SK-N-SH (cell line): ENCODE measurements around the gene SKI. TPM values are rescaled to one million over a fixed set of nuclear protein-coding genes. Genes with fewer than 3 reads are reported as not detected.
"Not testable (repeated sequence)": the region's sequence is repeated elsewhere in the genome, so short reads cannot be mapped to it uniquely, and the experiment has no call there.

Experiments
- CTCF ChIA-PET: fragments of 300-600, 350-600 bp; formaldehyde crosslinking; extraction: SDS; loops from one replicate; lab custom pipeline; 2021; lab: Yijun Ruan, JAX
- POLR2A ChIA-PET: fragments of 350-600 bp; sonication (Branson Sonifier 250); formaldehyde crosslinking; extraction: SDS; loops from one replicate; lab custom pipeline; 2020; ENCODE audit warnings: antibody characterized with exemption, inconsistent platforms; lab: Yijun Ruan, JAX
- DNase-seq: peaks from one replicate; pipeline ENCODE4 v3.0.0; 2012
- H2AFZ ChIP-seq: fragments of 200-600 bp; sonication (generic); 2 replicates; pipeline ENCODE4 v1.8.1; 2016; ENCODE audit warnings: antibody characterized with exemption, mild to moderate bottlenecking, low read depth
- H3F3A ChIP-seq: fragments of 200-600 bp; sonication (generic); replicated peaks from 2 replicates; pipeline ENCODE3; 2016; ENCODE audit warnings: antibody characterized with exemption, mild to moderate bottlenecking; ENCODE audit not compliant: insufficient read depth
- H3K27ac ChIP-seq, 2 experiments: fragments of 200-500 bp in 1 of 2; fragments of 200-600 bp in 1 of 2; sonication (Bioruptor generic) in 1 of 2; sonication (generic), shearing (Covaris generic) in 1 of 2; 2 replicates each; pipeline versions ENCODE4 v1.5.1 to v1.6.1; 2014 to 2016; ENCODE audit warnings: low read depth in 2 of 2, inconsistent platforms in 1 of 2, low read length in 1 of 2, mild to moderate bottlenecking in 1 of 2, mixed read lengths in 1 of 2
- H3K27me3 ChIP-seq: fragments of 200-600 bp; sonication (generic), shearing (Covaris generic); 2 replicates; pipeline ENCODE4 v1.6.1; 2016; ENCODE audit warnings: mixed run types; ENCODE audit not compliant: insufficient read depth
- H3K36me3 ChIP-seq, 2 experiments: fragments of 200-500 bp in 1 of 2; fragments of 200-600 bp in 1 of 2; sonication (Bioruptor generic) in 1 of 2; sonication (generic) in 1 of 2; replicated peaks in 1 of 2; 2 replicates each; pipeline versions ENCODE3 to v1.5.1; 2014 to 2016; ENCODE audit warnings: low read length in 1 of 2, mild to moderate bottlenecking in 1 of 2; ENCODE audit not compliant: insufficient read depth in 2 of 2, control insufficient read depth in 1 of 2
- H3K4me1 ChIP-seq, 2 experiments: fragments of 200-500 bp in 1 of 2; fragments of 200-600 bp in 1 of 2; sonication (Bioruptor generic) in 1 of 2; sonication (generic), shearing (Covaris generic) in 1 of 2; 2 replicates each; pipeline versions ENCODE4 v1.5.1 to v1.6.1; 2014 to 2016; ENCODE audit warnings: low read depth in 1 of 2, low read length in 1 of 2, mixed run types in 1 of 2; ENCODE audit not compliant: insufficient read depth in 2 of 2, control insufficient read depth in 1 of 2
- H3K4me2 ChIP-seq: fragments of 200-600 bp; sonication (generic), shearing (Covaris generic); 2 replicates; pipeline ENCODE4 v1.6.1; 2017; ENCODE audit warnings: mixed run types
- H3K4me3 ChIP-seq, 2 experiments: fragments of 200-500 bp in 1 of 2; fragments of 200-600 bp in 1 of 2; sonication (Bioruptor generic) in 1 of 2; sonication (generic), shearing (Covaris generic) in 1 of 2; 2 replicates each; pipeline versions ENCODE4 v1.5.1 to v1.8.1; 2014 to 2016; ENCODE audit warnings: low read depth in 2 of 2, inconsistent platforms in 1 of 2, low read length in 1 of 2, mild to moderate bottlenecking in 1 of 2, mixed read lengths in 1 of 2, moderate library complexity in 1 of 2
- H3K79me2 ChIP-seq: fragments of 200-600 bp; sonication (generic); 2 replicates; pipeline ENCODE4 v1.8.1; 2017; ENCODE audit warnings: mild to moderate bottlenecking; ENCODE audit not compliant: insufficient read depth
- H3K9ac ChIP-seq: fragments of 200-600 bp; sonication (generic); 2 replicates; pipeline ENCODE4 v1.6.1; 2017; ENCODE audit warnings: mixed run types
- H3K9me2 ChIP-seq: fragments of 200-600 bp; sonication (generic); 2 replicates; pipeline ENCODE4 v1.6.1; 2017; ENCODE audit warnings: mixed run types
- H3K9me3 ChIP-seq: fragments of 200-600 bp; sonication (generic); 2 replicates; pipeline ENCODE4 v1.6.1; 2017; ENCODE audit warnings: mixed run types, mild to moderate bottlenecking, moderate library complexity
- H4K20me1 ChIP-seq: fragments of 200-600 bp; sonication (generic); 2 replicates; pipeline ENCODE4 v1.6.1; 2017; ENCODE audit warnings: mild to moderate bottlenecking, mixed run types; ENCODE audit not compliant: insufficient read depth
- FOXM1 ChIP-seq: IDR thresholded peaks from 2 replicates; pipeline ENCODE4 v1.4.0; 2012; ENCODE audit warnings: low read depth, mild to moderate bottlenecking
- GABPA ChIP-seq: IDR thresholded peaks from 2 replicates; pipeline ENCODE4 v1.4.0; 2012; ENCODE audit warnings: low read depth, mild to moderate bottlenecking
- MEF2A ChIP-seq: IDR thresholded peaks from 2 replicates; pipeline ENCODE4 v1.4.0; 2012; ENCODE audit warnings: low read depth, borderline replicate concordance
- NFIC ChIP-seq: IDR thresholded peaks from 2 replicates; pipeline ENCODE4 v1.4.0; 2012; ENCODE audit warnings: borderline replicate concordance
- NRF1 ChIP-seq: IDR thresholded peaks from 2 replicates; pipeline ENCODE4 v1.6.1; 2012; ENCODE audit warnings: low read depth, mild to moderate bottlenecking, low read length
- RAD21 ChIP-seq: IDR thresholded peaks from 2 replicates; pipeline ENCODE4 v1.6.1; 2012; ENCODE audit warnings: mild to moderate bottlenecking, low read length
- RXRA ChIP-seq: IDR thresholded peaks from 2 replicates; pipeline ENCODE4 v1.4.0; 2012; ENCODE audit warnings: low read depth, mild to moderate bottlenecking, borderline replicate concordance
- TAF1 ChIP-seq: IDR thresholded peaks from 2 replicates; pipeline ENCODE4 v1.6.1; 2012; ENCODE audit warnings: low read depth, mild to moderate bottlenecking, low read length, moderate library complexity, borderline replicate concordance
- TCF12 ChIP-seq: IDR thresholded peaks from 2 replicates; pipeline ENCODE4 v1.4.0; 2012
- TEAD4 ChIP-seq: IDR thresholded peaks from 2 replicates; pipeline ENCODE4 v1.4.0; 2012; ENCODE audit warnings: mild to moderate bottlenecking, borderline replicate concordance; ENCODE audit not compliant: insufficient read depth
- USF1 ChIP-seq: IDR thresholded peaks from 2 replicates; pipeline ENCODE4 v1.4.0; 2012; ENCODE audit warnings: low read depth, borderline replicate concordance
- YY1 ChIP-seq: IDR thresholded peaks from 2 replicates; pipeline ENCODE4 v1.4.0; 2012; ENCODE audit warnings: low read depth, mild to moderate bottlenecking
- WGBS: methylation state at CpG from one replicate; pipeline ENCODE4 v1.1.6; 2017; ENCODE audit warnings: low lambda C conversion rate; 5-methylcytosine and 5-hydroxymethylcytosine counted together
- polyA plus RNA-seq, 3 experiments: library from polyadenylated mRNA; depleted of rRNA; stranded (reverse); fragments of >200 nt; gene quantifications; 2 replicates each; pipeline ENCODE4 v1.2.3, GENCODE V29; 2012
- TF ChIP-seq, protein P1 (sequence below): fragments of 200-600 bp; sonication (generic); IDR thresholded peaks from 2 replicates; pipeline ENCODE4 v1.6.1; 2017; ENCODE audit warnings: antibody characterized with exemption, mild to moderate bottlenecking, moderate library complexity
- TF ChIP-seq, protein P2 (sequence below): IDR thresholded peaks from 2 replicates; pipeline ENCODE4 v1.4.0; 2012; ENCODE audit warnings: low read depth
- TF ChIP-seq, protein P3 (sequence below): IDR thresholded peaks from 2 replicates; pipeline ENCODE4; 2012

The SKI gene
- polyA plus RNA-seq, 1 of the 3 experiments (the other 2 are of a cell fraction), result 7.2 TPM

- WGBS, result 89% methylated on average over 4 of the region's 4 CpGs
- H3K9me2 ChIP-seq, result no peaks in the 10 kb centered on the region
- peaks cover 0 to 5% of the 10 kb centered on the region in 2 experiments; a peak in 1 of 4 replicates for H3K4me1 ChIP-seq
- H3K79me2 ChIP-seq, result peaks cover 94% of the 10 kb centered on the region
- H3K27ac ChIP-seq, result no peak overlapping the region
- H3K4me2 ChIP-seq, result no peak overlapping the region
- peaks cover 5% of the 10 kb centered on the region for H3F3A ChIP-seq
- ChIA-PET CTCF (interaction anchor here (0.9 kb wide), 1 partner anchor 54 kb away, joined by 3 read pairs; no protein-coding TSS in a partner anchor), POLR2A (interaction anchor here (0.6 to 0.7 kb wide), 2 partner anchors 19 to 38 kb away, joined by 3 to 4 read pairs; no protein-coding TSS in a partner anchor)
- no peaks in the 10 kb centered on the region for H3K9me3 ChIP-seq
- no peaks in the 10 kb centered on the region for H3K27me3 ChIP-seq
- no peak overlapping the region for H2AFZ ChIP-seq
- TF ChIP-seq TCF12, result no peak
- TF ChIP-seq YY1, result no peak
- TF ChIP-seq, protein P1, sequence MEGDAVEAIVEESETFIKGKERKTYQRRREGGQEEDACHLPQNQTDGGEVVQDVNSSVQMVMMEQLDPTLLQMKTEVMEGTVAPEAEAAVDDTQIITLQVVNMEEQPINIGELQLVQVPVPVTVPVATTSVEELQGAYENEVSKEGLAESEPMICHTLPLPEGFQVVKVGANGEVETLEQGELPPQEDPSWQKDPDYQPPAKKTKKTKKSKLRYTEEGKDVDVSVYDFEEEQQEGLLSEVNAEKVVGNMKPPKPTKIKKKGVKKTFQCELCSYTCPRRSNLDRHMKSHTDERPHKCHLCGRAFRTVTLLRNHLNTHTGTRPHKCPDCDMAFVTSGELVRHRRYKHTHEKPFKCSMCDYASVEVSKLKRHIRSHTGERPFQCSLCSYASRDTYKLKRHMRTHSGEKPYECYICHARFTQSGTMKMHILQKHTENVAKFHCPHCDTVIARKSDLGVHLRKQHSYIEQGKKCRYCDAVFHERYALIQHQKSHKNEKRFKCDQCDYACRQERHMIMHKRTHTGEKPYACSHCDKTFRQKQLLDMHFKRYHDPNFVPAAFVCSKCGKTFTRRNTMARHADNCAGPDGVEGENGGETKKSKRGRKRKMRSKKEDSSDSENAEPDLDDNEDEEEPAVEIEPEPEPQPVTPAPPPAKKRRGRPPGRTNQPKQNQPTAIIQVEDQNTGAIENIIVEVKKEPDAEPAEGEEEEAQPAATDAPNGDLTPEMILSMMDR, result no peak
- TF ChIP-seq, protein P2, sequence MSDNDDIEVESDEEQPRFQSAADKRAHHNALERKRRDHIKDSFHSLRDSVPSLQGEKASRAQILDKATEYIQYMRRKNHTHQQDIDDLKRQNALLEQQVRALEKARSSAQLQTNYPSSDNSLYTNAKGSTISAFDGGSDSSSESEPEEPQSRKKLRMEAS, result no peak
- no peak for TF ChIP-seq TEAD4
- TF ChIP-seq RAD21, result no peak
- TF ChIP-seq NRF1, result no peak
- no peak for TF ChIP-seq TAF1
- TF ChIP-seq, protein P3, sequence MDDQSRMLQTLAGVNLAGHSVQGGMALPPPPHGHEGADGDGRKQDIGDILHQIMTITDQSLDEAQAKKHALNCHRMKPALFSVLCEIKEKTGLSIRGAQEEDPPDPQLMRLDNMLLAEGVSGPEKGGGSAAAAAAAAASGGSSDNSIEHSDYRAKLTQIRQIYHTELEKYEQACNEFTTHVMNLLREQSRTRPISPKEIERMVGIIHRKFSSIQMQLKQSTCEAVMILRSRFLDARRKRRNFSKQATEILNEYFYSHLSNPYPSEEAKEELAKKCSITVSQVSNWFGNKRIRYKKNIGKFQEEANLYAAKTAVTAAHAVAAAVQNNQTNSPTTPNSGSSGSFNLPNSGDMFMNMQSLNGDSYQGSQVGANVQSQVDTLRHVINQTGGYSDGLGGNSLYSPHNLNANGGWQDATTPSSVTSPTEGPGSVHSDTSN, result no peak
- no peak for TF ChIP-seq NFIC
- no peak for TF ChIP-seq RXRA
- TF ChIP-seq MEF2A, result no peak
- TF ChIP-seq FOXM1, result no peak
- no peak for TF ChIP-seq USF1
- no peak for TF ChIP-seq GABPA
- H3K9ac ChIP-seq, result no peak overlapping the region
- peaks cover 92% of the 10 kb centered on the region for H4K20me1 ChIP-seq
- DNase-seq, result no peak
- no peak overlapping the region for H3K4me3 ChIP-seq
- H3K36me3 ChIP-seq, result no peaks in the 10 kb centered on the region
Observed at GRCh38 chr1:2260917-2261316, 32.8 kb downstream of the SKI start.

DNA sequence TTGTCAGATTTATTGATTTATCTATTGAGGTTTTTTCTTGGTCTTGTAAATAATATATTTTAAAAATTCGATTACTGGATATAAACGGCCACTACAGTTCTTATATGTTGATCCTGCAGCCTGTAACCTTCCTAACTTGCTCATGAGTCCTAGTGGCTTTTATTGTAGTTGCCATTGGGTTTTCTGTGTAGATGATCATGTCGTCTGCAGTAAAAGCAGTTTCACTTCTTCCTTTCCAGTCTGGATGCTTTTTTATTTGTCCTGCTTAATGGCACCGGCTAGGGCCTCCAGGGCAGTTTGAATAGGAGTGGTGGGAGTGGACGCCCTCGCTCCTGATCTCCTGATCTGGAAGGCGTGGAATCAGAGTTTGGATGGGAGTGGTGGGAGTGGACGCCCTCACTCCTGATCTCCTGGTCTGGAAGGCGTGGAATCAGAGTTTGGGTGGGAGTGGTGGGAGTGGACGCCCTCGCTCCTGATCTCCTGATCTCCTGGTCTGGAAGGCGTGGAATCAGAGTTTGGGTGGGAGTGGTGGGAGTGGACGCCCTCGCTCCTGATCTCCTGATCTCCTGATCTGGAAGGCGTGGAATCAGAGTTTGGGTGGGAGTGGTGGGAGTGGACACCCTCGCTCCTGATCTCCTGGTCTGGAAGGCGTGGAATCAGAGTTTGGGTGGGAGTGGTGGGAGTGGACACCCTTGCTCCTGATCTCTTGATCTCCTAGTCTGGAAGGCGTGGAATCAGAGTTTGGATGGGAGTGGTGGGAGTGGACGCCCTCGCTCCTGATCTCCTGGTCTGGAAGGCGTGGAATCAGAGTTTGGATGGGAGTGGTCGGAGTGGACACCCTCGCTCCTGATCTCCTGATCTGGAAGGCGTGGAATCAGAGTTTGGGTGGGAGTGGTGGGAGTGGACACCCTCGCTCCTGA, 33.6 kb downstream of the SKI start:
- 96% methylated on average over 20 of the region's 25 CpGs for WGBS
- POLR2A ChIA-PET, result interaction anchor here (0.7 kb wide), 1 partner anchor 37 kb away, joined by 3 read pairs; no protein-coding TSS in a partner anchor
- CTCF ChIA-PET, result not testable (repeated sequence)

More for the DNA sequence above, 33.6 kb downstream of the SKI start:
- H3K9me3 ChIP-seq, H3K9ac ChIP-seq, H3F3A ChIP-seq, H3K4me2 ChIP-seq, H2AFZ ChIP-seq, H3K4me1 ChIP-seq, H3K4me3 ChIP-seq, H3K36me3 ChIP-seq, H3K27me3 ChIP-seq, DNase-seq, H3K9me2 ChIP-seq, H3K27ac ChIP-seq: not testable (repeated sequence)
- Histone ChIP-seq H3K79me2 (peaks cover 94% of the 10 kb centered on the region), H4K20me1 (peaks cover 92% of the 10 kb centered on the region)
